Suprapubic skin (tissue), 4 donors: ENCODE data around the gene TNFRSF1A. TPM values are rescaled to one million over a fixed set of nuclear protein-coding genes. Genes with fewer than 3 reads are reported as not detected.

Source experiments
- DNase-seq, 2 donors: peaks; one replicate each; pipeline ENCODE4 v3.0.0-alpha.2; 2019; ENCODE audit warnings: low spot score in 2 of 2
- H3K27ac ChIP-seq: fragments of 200-600 bp; sonication (generic); one replicate; pipeline ENCODE4 v1.5.1; 2019
- H3K27me3 ChIP-seq: fragments of 200-600 bp; sonication (generic); one replicate; pipeline ENCODE4 v1.5.1; 2019
- H3K36me3 ChIP-seq: fragments of 200-600 bp; sonication (generic); one replicate; pipeline ENCODE4 v1.5.1; 2019
- H3K4me1 ChIP-seq: fragments of 200-600 bp; sonication (generic); one replicate; pipeline ENCODE4 v1.5.1; 2019
- H3K4me3 ChIP-seq: fragments of 200-600 bp; sonication (generic); one replicate; pipeline ENCODE4 v1.5.1; 2019; ENCODE audit warnings: mild to moderate bottlenecking
- H3K9me3 ChIP-seq: fragments of 200-600 bp; sonication (generic); one replicate; pipeline ENCODE4 v1.5.1; 2019
- EP300 ChIP-seq: sonication (generic); formaldehyde crosslinking; IDR thresholded peaks from one replicate; pipeline ENCODE4 v1.6.1; 2017; ENCODE audit warnings: antibody characterized with exemption
- POLR2A ChIP-seq, 2 donors: fragments of 450-650 bp; IDR thresholded peaks; one replicate each; pipeline ENCODE4 v1.6.1; 2017; ENCODE audit warnings: antibody characterized with exemption in 2 of 2, mild to moderate bottlenecking in 2 of 2, moderate library complexity in 2 of 2
- POLR2AphosphoS5 ChIP-seq, 3 donors: sonication (generic); formaldehyde crosslinking; IDR thresholded peaks; one replicate each; pipeline ENCODE4 v1.6.1; 2017; ENCODE audit warnings: antibody characterized with exemption in 3 of 3
- WGBS: methylation state at CpG from one replicate; pipeline ENCODE4 v1.1.5; 2018; 5-methylcytosine and 5-hydroxymethylcytosine counted together
- total RNA-seq, 4 donors: library from RNA; depleted of rRNA; stranded (reverse); fragments of >200 nt; gene quantifications; one replicate each; pipeline ENCODE4 v1.1.0, GENCODE V29; 2016
- TF ChIP-seq, protein P1 (sequence below), 2 donors: fragments of 200-600 bp in 1 of 2; fragments of 450-650 bp in 1 of 2; sonication (generic) in 1 of 2; IDR thresholded peaks; one replicate each; pipeline ENCODE4 v1.5.1; 2016 to 2019; ENCODE audit warnings: antibody characterized with exemption in 2 of 2, mild to moderate bottlenecking in 1 of 2, moderate library complexity in 1 of 2

TNFRSF1A gene
- total RNA-seq, 4 donors from 2014 or later = 276 to 352 (median 281) TPM

DNA sequence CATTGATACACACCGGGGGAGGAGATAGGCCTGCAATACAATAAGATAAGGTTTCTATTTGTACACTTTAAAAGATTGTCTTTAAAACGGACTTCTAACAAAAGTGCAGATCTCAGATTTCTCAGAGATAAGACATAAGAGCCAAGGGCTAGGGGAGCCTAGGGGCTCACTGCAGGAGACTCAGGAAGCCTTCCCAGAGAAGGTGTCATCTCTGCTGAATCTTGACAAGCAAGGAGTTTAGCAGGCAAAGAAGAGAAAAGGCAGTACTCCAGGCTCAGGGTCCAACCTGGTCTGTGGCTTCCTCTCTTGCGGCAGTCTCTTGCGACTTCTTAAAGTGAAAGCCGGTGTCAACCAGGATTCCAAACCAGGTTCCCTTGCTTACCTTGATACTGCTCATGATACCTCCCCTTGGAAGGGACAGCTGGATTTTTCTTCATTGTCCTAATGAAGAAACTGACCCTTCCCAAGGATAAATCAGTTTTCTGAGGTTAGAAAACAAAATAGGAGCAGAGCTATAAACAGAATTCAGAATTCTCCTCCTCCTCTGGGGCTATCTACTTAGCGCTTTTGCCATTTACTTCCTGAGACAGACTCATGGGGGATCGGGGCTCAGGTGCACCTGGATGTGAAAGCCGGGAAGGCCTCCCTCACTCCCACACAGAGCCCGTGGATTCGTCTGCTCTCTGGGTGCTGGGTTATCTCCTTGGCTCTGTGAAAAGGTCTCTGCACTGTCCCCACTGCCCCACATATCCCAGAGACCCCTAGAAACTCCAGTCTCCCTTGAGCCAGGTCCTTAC, 35.2 kb upstream of the TNFRSF1A start:
- Histone ChIP-seq H3K27me3 (no peaks in the 10 kb centered on the region), H3K4me3 (no peak overlapping the region), H3K27ac (peak overlapping the region; percentile 82), H3K9me3 (no peaks in the 10 kb centered on the region), H3K36me3 (no peaks in the 10 kb centered on the region), H3K4me1 (peaks cover 80% of the 10 kb centered on the region)
- no peak for TF ChIP-seq EP300
- no peak for TF ChIP-seq POLR2AphosphoS5 (IDR thresholded peaks at IDR 0.05)
- TF ChIP-seq POLR2A (IDR thresholded peaks at IDR 0.05) = no peak
- TF ChIP-seq, protein P1, sequence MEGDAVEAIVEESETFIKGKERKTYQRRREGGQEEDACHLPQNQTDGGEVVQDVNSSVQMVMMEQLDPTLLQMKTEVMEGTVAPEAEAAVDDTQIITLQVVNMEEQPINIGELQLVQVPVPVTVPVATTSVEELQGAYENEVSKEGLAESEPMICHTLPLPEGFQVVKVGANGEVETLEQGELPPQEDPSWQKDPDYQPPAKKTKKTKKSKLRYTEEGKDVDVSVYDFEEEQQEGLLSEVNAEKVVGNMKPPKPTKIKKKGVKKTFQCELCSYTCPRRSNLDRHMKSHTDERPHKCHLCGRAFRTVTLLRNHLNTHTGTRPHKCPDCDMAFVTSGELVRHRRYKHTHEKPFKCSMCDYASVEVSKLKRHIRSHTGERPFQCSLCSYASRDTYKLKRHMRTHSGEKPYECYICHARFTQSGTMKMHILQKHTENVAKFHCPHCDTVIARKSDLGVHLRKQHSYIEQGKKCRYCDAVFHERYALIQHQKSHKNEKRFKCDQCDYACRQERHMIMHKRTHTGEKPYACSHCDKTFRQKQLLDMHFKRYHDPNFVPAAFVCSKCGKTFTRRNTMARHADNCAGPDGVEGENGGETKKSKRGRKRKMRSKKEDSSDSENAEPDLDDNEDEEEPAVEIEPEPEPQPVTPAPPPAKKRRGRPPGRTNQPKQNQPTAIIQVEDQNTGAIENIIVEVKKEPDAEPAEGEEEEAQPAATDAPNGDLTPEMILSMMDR (IDR thresholded peaks at IDR 0.05) = no peak
- 61% methylated on average over 8 of the region's 10 CpGs for WGBS
- no peak for DNase-seq

DNA sequence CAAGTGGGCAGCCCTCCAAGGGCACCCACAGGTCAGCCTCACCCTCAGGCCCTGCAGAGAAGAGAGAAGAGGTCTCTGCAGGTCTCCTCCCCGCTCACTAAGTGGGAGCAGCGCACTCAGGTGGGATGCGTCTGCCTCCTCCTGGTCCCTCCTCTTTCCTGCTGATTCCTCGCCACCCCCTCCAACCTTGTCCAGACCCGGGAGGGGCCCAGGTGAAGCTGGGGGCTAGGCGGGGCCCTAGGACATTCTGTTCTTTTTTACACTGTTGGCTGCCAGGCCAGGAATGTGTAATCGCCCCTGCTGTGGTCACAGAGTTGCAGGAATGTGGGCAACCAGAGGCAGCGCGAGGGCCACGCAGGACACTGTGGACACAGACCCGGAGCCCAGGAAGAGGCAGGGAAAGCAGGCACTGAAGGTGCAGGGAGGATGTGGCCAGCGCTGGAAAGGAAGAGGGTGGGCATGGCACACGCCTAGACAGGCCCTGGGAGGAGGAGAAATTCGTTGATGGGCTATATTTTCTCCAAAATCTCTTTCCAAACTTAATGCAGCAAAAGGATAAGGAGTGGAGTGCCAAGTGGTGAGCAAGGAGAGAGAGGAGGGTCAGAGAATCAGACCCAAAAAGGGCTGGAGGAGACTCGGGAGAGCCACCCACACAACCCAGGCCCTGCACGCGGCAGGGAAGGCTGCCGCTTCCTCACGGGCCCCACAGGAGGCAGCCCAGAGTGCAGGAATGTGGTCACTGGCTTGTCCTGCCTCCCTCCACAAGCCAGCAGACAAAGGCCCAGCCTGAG, 34.4 kb upstream of the TNFRSF1A start:
- Histone ChIP-seq H3K9me3 (no peaks in the 10 kb centered on the region), H3K4me1 (peaks cover 86% of the 10 kb centered on the region), H3K4me3 (no peak overlapping the region), H3K27me3 (no peaks in the 10 kb centered on the region), H3K27ac (peak overlapping the region; percentile 82), H3K36me3 (no peaks in the 10 kb centered on the region)
- DNase-seq = peak in 1 of 2 donors; percentile 79
- TF ChIP-seq POLR2AphosphoS5 (IDR thresholded peaks at IDR 0.05) = peak in 2 of 3 donors; percentile 48 to 66
- TF ChIP-seq EP300 = no peak
- TF ChIP-seq, protein P1 (IDR thresholded peaks at IDR 0.05) = peak; percentile 13 to 62
- TF ChIP-seq POLR2A (IDR thresholded peaks at IDR 0.05) = no peak
- WGBS = 27% methylated on average over 15 of the region's 19 CpGs

DNA sequence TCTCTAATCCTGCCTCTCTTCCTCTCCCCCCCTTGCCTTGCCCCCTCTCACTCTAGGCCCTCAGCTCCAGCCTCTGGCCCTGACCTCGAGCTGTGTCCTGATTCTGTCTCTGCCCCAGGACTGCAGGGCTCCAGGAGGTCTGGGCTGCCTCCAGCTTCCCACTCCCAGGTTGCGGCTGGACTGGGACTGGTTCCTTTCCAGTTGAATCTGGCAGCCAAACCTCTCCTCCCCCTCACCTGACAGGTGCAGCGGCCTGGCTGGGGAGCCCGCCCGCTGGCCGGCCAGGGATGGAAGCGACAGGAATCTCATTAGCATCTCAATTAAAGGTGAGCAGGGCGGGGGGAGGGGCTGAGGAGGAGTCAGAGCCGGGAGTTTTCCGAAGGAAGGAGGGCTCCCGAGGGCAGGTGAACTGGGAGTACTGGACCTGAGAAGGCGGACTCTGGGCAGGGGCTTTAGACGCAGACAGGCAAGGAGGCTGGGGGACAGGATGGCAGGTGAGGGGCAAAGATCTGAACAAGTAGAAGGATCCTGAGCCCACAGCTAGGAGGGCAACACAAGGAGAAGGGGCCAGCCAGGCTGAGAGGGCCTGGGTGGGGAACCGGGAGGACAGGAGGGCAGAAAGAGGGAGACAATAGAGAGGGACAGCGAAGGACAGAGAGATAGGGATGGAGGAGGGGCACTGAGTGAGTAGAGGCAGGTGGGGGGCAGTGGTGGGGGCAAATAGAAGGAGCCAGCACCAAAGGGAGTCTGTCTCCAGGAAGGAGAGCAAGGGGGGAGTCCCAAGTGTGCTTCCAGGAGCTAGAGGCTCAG, 33.6 kb upstream of the TNFRSF1A start, which contains the start of gene SCNN1A:
Gene SCNN1A (minus strand): TSS at position 295 of the 810 bp plus-strand sequence. CDS start 780 bp downstream, outside the sequence.
- TF ChIP-seq, protein P1 (IDR thresholded peaks at IDR 0.05) = no peak
- TF ChIP-seq EP300 (no peak), POLR2A (IDR thresholded peaks at IDR 0.05) (no peak), POLR2AphosphoS5 (IDR thresholded peaks at IDR 0.05) (no peak)
- H3K27ac ChIP-seq = peak within 1 kb of the TSS; percentile 82
- DNase-seq = peak in 1 of 2 donors; percentile 77
- peak within 1 kb of the TSS; percentile 25 for H3K4me3 ChIP-seq
- no peaks in the 10 kb centered on the region for H3K27me3 ChIP-seq
- no peaks in the 10 kb centered on the region for H3K9me3 ChIP-seq
- no peaks in the 10 kb centered on the region for H3K36me3 ChIP-seq
- H3K4me1 ChIP-seq = peaks cover 88% of the 10 kb centered on the region
- 53% methylated on average over 15 of the region's 15 CpGs for WGBS

DNA sequence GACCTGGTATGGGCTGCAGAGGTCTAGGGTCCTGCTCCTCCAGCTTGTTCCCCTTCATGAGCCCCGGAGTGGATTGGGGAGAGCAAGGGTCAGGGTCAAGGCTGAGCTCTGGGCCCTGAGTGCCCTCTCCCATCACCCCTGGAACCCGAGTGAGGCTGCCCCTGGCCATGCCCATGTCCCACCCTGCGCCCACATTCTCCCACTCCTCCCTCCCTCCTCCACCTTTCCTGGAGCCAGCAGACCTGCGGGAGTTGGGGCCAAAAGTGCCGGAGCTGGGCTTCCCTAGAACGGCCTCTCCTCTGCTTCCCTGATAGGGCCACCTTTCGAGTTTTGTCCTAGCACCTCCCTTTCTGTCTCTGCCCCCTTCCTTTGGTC, 32.9 kb upstream of the TNFRSF1A start:
- TF ChIP-seq POLR2AphosphoS5 (IDR thresholded peaks at IDR 0.05) = no peak
- no peak for TF ChIP-seq EP300
- TF ChIP-seq, protein P1 (IDR thresholded peaks at IDR 0.05) = no peak
- no peak for TF ChIP-seq POLR2A (IDR thresholded peaks at IDR 0.05)
- no peak for DNase-seq
- Histone ChIP-seq H3K4me3 (peak overlapping the region; percentile 25), H3K27ac (peak overlapping the region; percentile 82), H3K27me3 (no peaks in the 10 kb centered on the region), H3K4me1 (peaks cover 89% of the 10 kb centered on the region), H3K9me3 (no peaks in the 10 kb centered on the region), H3K36me3 (no peaks in the 10 kb centered on the region)
- WGBS = 54% methylated on average over 7 of the region's 7 CpGs
